Stimulated activated CD4-positive, alpha-beta T cell treated with anti-CD3 and anti-CD28 coated beads, Interleukin-12 subunit alpha, Interleukin-12 subunit beta, amount 100 ng/mL, for 4 hours (primary cell): ENCODE measurements around the gene ACE2.
"Not testable (repeated sequence)": the region's sequence is repeated elsewhere in the genome, so short reads cannot be mapped to it uniquely, and the experiment has no call there.

Source experiments
- DNase-seq: peaks from one replicate; pipeline ENCODE4 v3.0.0-alpha.2; 2020

Gene ACE2

GRCh38 chrX:15600745-15601144 lies at the start of gene ACE2:
TSS of gene ACE2 (minus strand) at chrX:15600960. CDS start at chrX:15600911, 49 bp downstream.
- DNase-seq: no peak

GRCh38 chrX:15647510-15647909 lies 46.8 kb upstream of the ACE2 start:
- not testable (repeated sequence) for DNase-seq

- no peak for DNase-seq
These were observed 45.8 kb upstream of the ACE2 start for GRCh38 chrX:15646543-15646942.

- DNase-seq: no peak
These were observed 45.3 kb upstream of the ACE2 start for GRCh38 chrX:15646031-15646430.

GRCh38 chrX:15645266-15645665 lies 44.5 kb upstream of the ACE2 start:
- no peak for DNase-seq

- no peak for DNase-seq
These were observed 43.8 kb upstream of the ACE2 start for GRCh38 chrX:15644560-15644872.

- DNase-seq: no peak
These were observed 43.2 kb upstream of the ACE2 start for GRCh38 chrX:15643786-15644559.

- DNase-seq: no peak
These were observed 30.9 kb upstream of the ACE2 start for GRCh38 chrX:15631637-15632036.

- DNase-seq: no peak
These were observed 22.3 kb upstream of the ACE2 start for GRCh38 chrX:15623054-15623453.

- DNase-seq: no peak
These were observed 18.4 kb upstream of the ACE2 start for GRCh38 chrX:15619053-15619755.

- no peak for DNase-seq
These were observed 16.4 kb upstream of the ACE2 start for GRCh38 chrX:15617111-15617510.

- no peak for DNase-seq
These were observed 15.8 kb upstream of the ACE2 start for GRCh38 chrX:15616531-15616930.

- no peak for DNase-seq
These were observed 6.3 kb upstream of the ACE2 start for GRCh38 chrX:15607067-15607466.

- no peak for DNase-seq
These were observed 5.4 kb upstream of the ACE2 start for GRCh38 chrX:15606136-15606535.

- no peak for DNase-seq
These were observed 4.5 kb upstream of the ACE2 start for GRCh38 chrX:15605226-15605625.

GRCh38 chrX:15602761-15603160 lies 2.0 kb upstream of the ACE2 start:
- DNase-seq: no peak

GRCh38 chrX:15601932-15602331 lies 1.2 kb upstream of the ACE2 start:
- no peak for DNase-seq

- DNase-seq: no peak
These were observed 711 bp downstream of the ACE2 start for GRCh38 chrX:15600049-15600448.

GRCh38 chrX:15599461-15599860 lies 1.3 kb downstream of the ACE2 start:
- no peak for DNase-seq

GRCh38 chrX:15598026-15598425 lies 2.7 kb downstream of the ACE2 start:
- no peak for DNase-seq

- no peak for DNase-seq
These were observed 6.4 kb downstream of the ACE2 start for GRCh38 chrX:15594371-15594770.

- no peak for DNase-seq
These were observed 20.7 kb downstream of the ACE2 start for GRCh38 chrX:15579778-15580747.

GRCh38 chrX:15576019-15576418 lies 24.7 kb downstream of the ACE2 start:
- DNase-seq: no peak

- no peak for DNase-seq
These were observed 26.7 kb downstream of the ACE2 start for GRCh38 chrX:15574017-15574416.
